ENCODE data around the gene TATDN3.
"Not testable (repeated sequence)": the region's sequence is repeated elsewhere in the genome, so short reads cannot be mapped to it uniquely, and the experiment has no call there.

TATDN3 gene

DNA sequence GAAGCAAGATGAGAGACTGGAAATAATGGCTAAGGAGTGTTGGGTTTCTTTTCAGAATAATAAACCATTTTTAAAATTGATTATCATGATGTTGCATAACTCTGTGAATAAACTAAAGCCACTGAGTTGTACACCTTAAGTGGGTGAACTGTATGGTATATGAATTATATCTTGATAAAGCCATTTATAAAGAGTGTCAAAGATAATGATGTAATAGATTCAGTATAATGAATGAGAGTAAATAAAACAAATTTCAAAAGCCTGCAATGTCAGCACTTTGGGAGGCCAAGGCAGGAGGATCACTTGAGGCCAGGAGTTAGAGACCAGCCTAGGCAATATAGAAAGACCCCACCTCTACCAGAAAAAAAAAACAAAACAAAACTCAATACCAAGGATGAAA is 16.5 kb upstream of the TATDN3 start:
- Histone ChIP-seq H3K9me3 (ENCODE audit: insufficient read depth, low read depth, low read length) (no peaks in the 10 kb centered on the region), H2BK120ac (ENCODE audit: insufficient read depth, low read length, poor library complexity) (no peak overlapping the region), H3K27me3 (ENCODE audit: insufficient read depth, low read length) (no peaks in the 10 kb centered on the region), H3K79me1 (ENCODE audit: low read length) (no peaks in the 10 kb centered on the region), H2BK12ac (ENCODE audit: low read length) (no peak overlapping the region), H4K91ac (ENCODE audit: low read depth, low read length) (no peak overlapping the region), H3K4me2 (ENCODE audit: low read length) (no peak overlapping the region), H3K4me3 (ENCODE audit: low read depth, low read length) (no peak overlapping the region), H4K8ac (ENCODE audit: low read depth, low read length) (no peak overlapping the region), H4K12ac (ENCODE audit: low read depth, low read length) (no peak overlapping the region), H3K9ac (ENCODE audit: low read length) (no peak overlapping the region), H2AFZ (ENCODE audit: insufficient read depth, low read length, poor library complexity) (no peak overlapping the region), H2BK5ac (ENCODE audit: low read depth, low read length, poor library complexity) (no peak overlapping the region), H3K18ac (ENCODE audit: low read length) (no peak overlapping the region), H3K79me2 (ENCODE audit: control insufficient read depth, insufficient read depth, low read length, poor library complexity) (no peaks in the 10 kb centered on the region), H3K4ac (ENCODE audit: low read depth, low read length) (no peak overlapping the region), H3K4me1 (ENCODE audit: control insufficient read depth in 1 of 2, insufficient read depth in 2 of 2, low read length in 2 of 2) (no peaks in the 10 kb centered on the region), H2AK5ac (ENCODE audit: low read length) (no peak overlapping the region), H3K23ac (ENCODE audit: low read length) (no peak overlapping the region), H3K14ac (ENCODE audit: low read length) (no peak overlapping the region), H3K27ac (ENCODE audit: low read depth, low read length) (no peak overlapping the region), H3K36me3 (ENCODE audit: control insufficient read depth in 1 of 2, insufficient read depth in 2 of 2, low read length in 2 of 2) (no peaks in the 10 kb centered on the region)
- DNase-seq = no peak

DNA sequence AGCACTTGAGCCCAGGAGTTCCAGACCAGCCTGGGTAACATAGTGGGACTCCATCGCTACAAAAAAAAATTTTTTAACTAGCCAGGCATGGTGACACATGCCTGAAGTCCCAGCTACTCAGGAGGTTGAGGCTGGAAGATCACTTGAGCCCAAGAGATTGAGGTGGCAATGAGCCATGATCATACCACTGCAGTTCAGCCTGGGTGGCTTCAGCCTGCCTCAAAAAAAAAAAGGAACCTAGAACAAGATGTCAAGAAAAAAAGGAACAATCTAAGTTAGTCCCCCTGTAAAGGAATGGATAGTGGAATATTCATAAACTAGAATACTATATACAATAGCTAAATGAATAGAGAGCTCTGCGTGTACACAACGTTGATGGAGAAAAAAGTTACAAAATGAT is 14.5 kb upstream of the TATDN3 start:
- no peak for DNase-seq
- no peaks in the 10 kb centered on the region for H3K27me3 ChIP-seq (ENCODE audit: insufficient read depth, low read length)
- no peaks in the 10 kb centered on the region for H3K4me1 ChIP-seq (ENCODE audit: control insufficient read depth in 1 of 2, insufficient read depth in 2 of 2, low read length in 2 of 2)
- H3K18ac ChIP-seq (ENCODE audit: low read length) = no peak overlapping the region
- no peak overlapping the region for H3K4me3 ChIP-seq (ENCODE audit: low read depth, low read length)
- no peak overlapping the region for H3K14ac ChIP-seq (ENCODE audit: low read length)
- no peak overlapping the region for H3K23ac ChIP-seq (ENCODE audit: low read length)
- no peak overlapping the region for H2BK5ac ChIP-seq (ENCODE audit: low read depth, low read length, poor library complexity)
- H3K79me2 ChIP-seq (ENCODE audit: control insufficient read depth, insufficient read depth, low read length, poor library complexity) = no peaks in the 10 kb centered on the region
- H3K79me1 ChIP-seq (ENCODE audit: low read length) = no peaks in the 10 kb centered on the region
- no peak overlapping the region for H3K27ac ChIP-seq (ENCODE audit: low read depth, low read length)
- no peak overlapping the region for H3K9ac ChIP-seq (ENCODE audit: low read length)
- no peak overlapping the region for H2AK5ac ChIP-seq (ENCODE audit: low read length)
- no peak overlapping the region for H3K4ac ChIP-seq (ENCODE audit: low read depth, low read length)
- H2BK120ac ChIP-seq (ENCODE audit: insufficient read depth, low read length, poor library complexity) = no peak overlapping the region
- no peak overlapping the region for H2AFZ ChIP-seq (ENCODE audit: insufficient read depth, low read length, poor library complexity)
- no peak overlapping the region for H4K12ac ChIP-seq (ENCODE audit: low read depth, low read length)
- H2BK12ac ChIP-seq (ENCODE audit: low read length) = no peak overlapping the region
- no peaks in the 10 kb centered on the region for H3K36me3 ChIP-seq (ENCODE audit: control insufficient read depth in 1 of 2, insufficient read depth in 2 of 2, low read length in 2 of 2)
- H3K9me3 ChIP-seq (ENCODE audit: insufficient read depth, low read depth, low read length) = no peaks in the 10 kb centered on the region
- WGBS (ENCODE audit: extremely low coverage, insufficient coverage, insufficient read length) = no CpG with 5 or more reads among the region's 3 CpGs
- H4K91ac ChIP-seq (ENCODE audit: low read depth, low read length) = no peak overlapping the region
- H3K4me2 ChIP-seq (ENCODE audit: low read length) = no peak overlapping the region
- no peak overlapping the region for H4K8ac ChIP-seq (ENCODE audit: low read depth, low read length)

DNA sequence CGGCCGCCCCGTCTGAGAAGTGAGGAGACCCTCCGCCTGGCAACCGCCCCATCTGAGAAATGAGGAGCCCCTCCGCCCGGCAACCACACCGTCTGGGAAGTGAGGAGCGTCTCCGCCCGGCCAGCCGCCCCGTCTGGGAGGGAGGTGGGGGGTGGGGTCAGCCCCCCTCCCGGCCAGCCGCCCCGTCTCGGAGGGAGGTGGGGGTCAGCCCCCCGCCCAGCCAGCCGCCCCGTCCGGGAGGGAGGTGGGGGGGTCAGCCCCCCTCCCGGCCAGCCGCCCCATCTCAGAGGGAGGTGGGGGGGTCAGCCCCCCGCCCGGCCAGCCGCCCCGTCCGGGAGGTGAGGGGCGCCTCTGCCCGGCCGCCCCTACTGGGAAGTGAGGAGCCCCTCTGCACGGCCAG is 12.6 kb upstream of the TATDN3 start:
- H4K8ac ChIP-seq (ENCODE audit: low read depth, low read length); H3K79me1 ChIP-seq (ENCODE audit: low read length); H3K4me1 ChIP-seq (ENCODE audit: control insufficient read depth in 1 of 2, insufficient read depth in 2 of 2, low read length in 2 of 2); H3K4ac ChIP-seq (ENCODE audit: low read depth, low read length); H3K27me3 ChIP-seq (ENCODE audit: insufficient read depth, low read length); H2AFZ ChIP-seq (ENCODE audit: insufficient read depth, low read length, poor library complexity); H3K79me2 ChIP-seq (ENCODE audit: control insufficient read depth, insufficient read depth, low read length, poor library complexity); H3K27ac ChIP-seq (ENCODE audit: low read depth, low read length); H4K91ac ChIP-seq (ENCODE audit: low read depth, low read length); H3K14ac ChIP-seq (ENCODE audit: low read length); H3K9ac ChIP-seq (ENCODE audit: low read length); H4K12ac ChIP-seq (ENCODE audit: low read depth, low read length); H2BK12ac ChIP-seq (ENCODE audit: low read length); H2BK120ac ChIP-seq (ENCODE audit: insufficient read depth, low read length, poor library complexity); H3K36me3 ChIP-seq (ENCODE audit: control insufficient read depth in 1 of 2, insufficient read depth in 2 of 2, low read length in 2 of 2); H3K9me3 ChIP-seq (ENCODE audit: insufficient read depth, low read depth, low read length); H3K18ac ChIP-seq (ENCODE audit: low read length); H3K23ac ChIP-seq (ENCODE audit: low read length); H2BK5ac ChIP-seq (ENCODE audit: low read depth, low read length, poor library complexity); H3K4me2 ChIP-seq (ENCODE audit: low read length); DNase-seq; H2AK5ac ChIP-seq (ENCODE audit: low read length); H3K4me3 ChIP-seq (ENCODE audit: low read depth, low read length): not testable (repeated sequence)
- no CpG with 5 or more reads among the region's 32 CpGs for WGBS (ENCODE audit: extremely low coverage, insufficient coverage, insufficient read length)

DNA sequence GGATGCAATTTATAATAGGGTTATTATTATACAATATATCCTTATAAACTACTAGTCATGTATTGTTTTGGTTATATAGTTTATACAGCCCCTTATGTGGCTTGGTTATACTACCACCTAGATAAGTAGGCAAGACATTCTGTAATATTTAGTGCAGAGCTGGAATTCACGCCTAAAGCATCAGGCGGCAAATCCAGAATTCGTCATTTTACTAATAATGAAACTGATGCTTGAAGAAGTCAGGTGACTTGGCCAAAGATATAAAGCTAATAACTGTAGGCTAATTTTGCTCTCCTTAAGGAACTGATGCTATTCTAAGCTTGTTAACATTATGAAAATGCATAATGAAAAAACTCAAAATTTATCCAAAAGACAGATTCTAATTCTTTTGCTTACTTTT is 10.9 kb upstream of the TATDN3 start:
- Histone ChIP-seq H3K4ac (ENCODE audit: low read depth, low read length) (no peak overlapping the region), H3K4me3 (ENCODE audit: low read depth, low read length) (no peak overlapping the region), H2BK120ac (ENCODE audit: insufficient read depth, low read length, poor library complexity) (no peak overlapping the region), H3K27me3 (ENCODE audit: insufficient read depth, low read length) (no peaks in the 10 kb centered on the region), H3K79me2 (ENCODE audit: control insufficient read depth, insufficient read depth, low read length, poor library complexity) (no peaks in the 10 kb centered on the region), H3K36me3 (ENCODE audit: control insufficient read depth in 1 of 2, insufficient read depth in 2 of 2, low read length in 2 of 2) (peaks cover 0 to 1% of the 10 kb centered on the region in 2 experiments), H3K79me1 (ENCODE audit: low read length) (no peaks in the 10 kb centered on the region), H4K12ac (ENCODE audit: low read depth, low read length) (no peak overlapping the region), H3K9me3 (ENCODE audit: insufficient read depth, low read depth, low read length) (no peaks in the 10 kb centered on the region), H4K91ac (ENCODE audit: low read depth, low read length) (no peak overlapping the region), H3K9ac (ENCODE audit: low read length) (no peak overlapping the region), H2BK5ac (ENCODE audit: low read depth, low read length, poor library complexity) (no peak overlapping the region), H3K27ac (ENCODE audit: low read depth, low read length) (no peak overlapping the region), H2BK12ac (ENCODE audit: low read length) (no peak overlapping the region), H2AFZ (ENCODE audit: insufficient read depth, low read length, poor library complexity) (no peak overlapping the region), H4K8ac (ENCODE audit: low read depth, low read length) (no peak overlapping the region), H3K4me2 (ENCODE audit: low read length) (no peak overlapping the region), H3K23ac (ENCODE audit: low read length) (no peak overlapping the region), H3K14ac (ENCODE audit: low read length) (no peak overlapping the region), H2AK5ac (ENCODE audit: low read length) (no peak overlapping the region), H3K18ac (ENCODE audit: low read length) (no peak overlapping the region), H3K4me1 (ENCODE audit: control insufficient read depth in 1 of 2, insufficient read depth in 2 of 2, low read length in 2 of 2) (no peaks in the 10 kb centered on the region)
- no CpG with 5 or more reads among the region's 3 CpGs for WGBS (ENCODE audit: extremely low coverage, insufficient coverage, insufficient read length)
- no peak for DNase-seq

DNA sequence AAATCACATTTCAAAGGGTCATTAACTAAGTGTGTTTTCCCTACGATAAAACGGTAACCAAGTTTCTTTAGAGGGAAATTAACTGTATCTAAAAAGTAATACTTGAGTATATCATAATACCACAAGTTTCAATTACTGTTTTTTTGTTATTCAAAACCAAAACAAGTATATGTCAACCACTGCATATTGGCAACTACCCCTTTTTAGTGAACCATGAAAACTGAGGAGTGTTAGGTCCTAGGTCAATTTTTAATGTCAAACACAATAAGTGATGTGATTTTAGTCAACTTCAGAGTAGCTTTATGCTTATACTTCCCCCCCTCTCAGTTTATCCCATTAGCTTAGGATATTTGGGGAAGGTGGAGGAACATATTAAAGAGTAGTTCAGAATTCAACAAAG is 10.5 kb upstream of the TATDN3 start:
- H3K27me3 ChIP-seq (ENCODE audit: insufficient read depth, low read length) = no peaks in the 10 kb centered on the region
- no peak overlapping the region for H3K9ac ChIP-seq (ENCODE audit: low read length)
- no peak overlapping the region for H2BK5ac ChIP-seq (ENCODE audit: low read depth, low read length, poor library complexity)
- no peak overlapping the region for H3K4me3 ChIP-seq (ENCODE audit: low read depth, low read length)
- no CpG with 5 or more reads among the region's 2 CpGs for WGBS (ENCODE audit: extremely low coverage, insufficient coverage, insufficient read length)
- H2BK120ac ChIP-seq (ENCODE audit: insufficient read depth, low read length, poor library complexity) = no peak overlapping the region
- H3K9me3 ChIP-seq (ENCODE audit: insufficient read depth, low read depth, low read length) = no peaks in the 10 kb centered on the region
- no peaks in the 10 kb centered on the region for H3K4me1 ChIP-seq (ENCODE audit: control insufficient read depth in 1 of 2, insufficient read depth in 2 of 2, low read length in 2 of 2)
- H2AFZ ChIP-seq (ENCODE audit: insufficient read depth, low read length, poor library complexity) = no peak overlapping the region
- H3K23ac ChIP-seq (ENCODE audit: low read length) = no peak overlapping the region
- H3K79me1 ChIP-seq (ENCODE audit: low read length) = no peaks in the 10 kb centered on the region
- no peak overlapping the region for H3K4me2 ChIP-seq (ENCODE audit: low read length)
- H3K36me3 ChIP-seq (ENCODE audit: control insufficient read depth in 1 of 2, insufficient read depth in 2 of 2, low read length in 2 of 2) = peaks cover 0 to 1% of the 10 kb centered on the region in 2 experiments
- no peak overlapping the region for H4K91ac ChIP-seq (ENCODE audit: low read depth, low read length)
- no peak overlapping the region for H4K12ac ChIP-seq (ENCODE audit: low read depth, low read length)
- H3K27ac ChIP-seq (ENCODE audit: low read depth, low read length) = no peak overlapping the region
- no peak overlapping the region for H3K4ac ChIP-seq (ENCODE audit: low read depth, low read length)
- no peak for DNase-seq
- no peaks in the 10 kb centered on the region for H3K79me2 ChIP-seq (ENCODE audit: control insufficient read depth, insufficient read depth, low read length, poor library complexity)
- H3K14ac ChIP-seq (ENCODE audit: low read length) = no peak overlapping the region
- no peak overlapping the region for H2AK5ac ChIP-seq (ENCODE audit: low read length)
- no peak overlapping the region for H3K18ac ChIP-seq (ENCODE audit: low read length)
- no peak overlapping the region for H4K8ac ChIP-seq (ENCODE audit: low read depth, low read length)
- no peak overlapping the region for H2BK12ac ChIP-seq (ENCODE audit: low read length)
